Hippocampal formation (tissue), 2 donors: ENCODE measurements around the gene PTEN.
"Not testable (repeated sequence)": the region's sequence is repeated elsewhere in the genome, so short reads cannot be mapped to it uniquely, and the experiment has no call there.

Experiments
- DNase-seq, 2 donors: peaks; one replicate each; lab custom pipeline; 2025; lab: John Stamatoyannopoulos, UW

PTEN gene

DNA sequence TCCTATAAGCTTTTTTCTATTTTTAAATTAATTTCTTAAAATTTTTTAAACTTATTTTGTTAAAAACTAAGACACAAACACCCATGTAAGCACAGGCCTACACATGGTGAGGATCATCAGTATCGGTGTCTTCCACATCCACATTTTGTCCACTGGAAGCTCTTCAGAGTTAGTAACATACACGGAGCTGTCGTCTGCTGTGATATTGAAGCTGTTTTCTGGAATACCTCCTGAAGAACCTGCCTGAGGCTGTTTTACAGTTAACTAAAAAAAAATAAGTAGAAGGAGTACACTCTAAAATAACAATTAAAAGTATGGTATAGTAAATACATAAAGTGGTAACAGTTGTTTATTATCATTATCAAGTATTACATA lies 17.8 kb upstream of the PTEN start:
- DNase-seq = no peak

DNA sequence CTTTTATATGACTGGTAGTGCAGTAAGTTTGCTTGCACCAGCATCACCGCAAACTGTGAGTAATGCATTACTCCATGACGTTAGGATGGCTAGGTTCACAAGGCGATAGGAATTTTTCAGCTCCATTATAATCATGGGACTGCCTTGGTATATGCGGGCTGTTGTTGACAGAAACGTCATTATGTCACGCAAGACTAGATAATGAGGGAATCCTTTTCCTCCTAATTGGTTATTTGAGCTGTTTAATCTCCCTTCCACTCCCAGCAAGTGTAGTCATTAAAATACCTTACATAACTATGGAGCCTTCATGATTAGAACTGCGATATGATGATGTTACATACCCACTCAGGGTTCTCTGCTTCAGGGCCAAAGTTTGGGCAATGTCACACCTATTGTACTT lies 17.4 kb upstream of the PTEN start:
- DNase-seq = no peak

- DNase-seq = not testable (repeated sequence)
Measured at GRCh38 chr10:87846711-87847110, 16.7 kb upstream of the PTEN start.

DNA sequence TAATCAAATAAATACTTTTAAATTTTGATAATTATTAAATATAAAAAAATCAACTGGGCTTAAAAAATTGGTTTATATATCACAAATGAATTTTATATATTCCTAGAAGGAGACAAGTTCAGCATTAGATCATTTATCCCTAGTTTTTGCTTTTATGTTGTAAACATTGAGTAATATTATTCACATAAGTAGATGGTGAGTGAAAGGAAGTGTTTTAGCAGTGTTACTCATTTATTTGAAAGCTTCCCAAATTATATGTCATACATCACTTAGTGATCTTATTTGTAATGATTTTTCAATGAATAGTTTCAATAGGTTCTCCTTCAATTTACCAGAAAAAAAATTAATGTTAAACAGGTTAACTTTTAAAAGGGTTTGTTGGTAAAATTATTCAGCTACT lies 15.9 kb upstream of the PTEN start:
- DNase-seq = no peak

DNA sequence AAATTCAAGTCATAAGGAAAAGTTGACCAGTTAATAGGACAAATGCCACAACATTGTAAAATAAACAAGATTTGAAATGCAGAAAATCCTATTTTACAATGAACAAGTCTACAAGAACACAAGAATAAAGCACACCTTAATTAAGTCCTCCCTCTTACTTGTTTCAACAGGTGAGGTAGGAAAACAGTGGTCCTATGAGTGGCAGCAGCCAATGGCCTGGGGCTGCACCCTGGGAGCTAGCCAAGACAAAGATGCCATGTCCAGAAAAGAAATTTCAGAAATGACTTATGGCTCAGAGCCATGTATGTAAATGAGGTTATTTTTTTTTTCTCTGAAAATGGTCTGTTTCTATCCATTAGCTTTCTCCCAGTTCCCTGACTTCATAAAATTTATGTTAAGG lies 14.4 kb upstream of the PTEN start:
- DNase-seq = no peak

DNA sequence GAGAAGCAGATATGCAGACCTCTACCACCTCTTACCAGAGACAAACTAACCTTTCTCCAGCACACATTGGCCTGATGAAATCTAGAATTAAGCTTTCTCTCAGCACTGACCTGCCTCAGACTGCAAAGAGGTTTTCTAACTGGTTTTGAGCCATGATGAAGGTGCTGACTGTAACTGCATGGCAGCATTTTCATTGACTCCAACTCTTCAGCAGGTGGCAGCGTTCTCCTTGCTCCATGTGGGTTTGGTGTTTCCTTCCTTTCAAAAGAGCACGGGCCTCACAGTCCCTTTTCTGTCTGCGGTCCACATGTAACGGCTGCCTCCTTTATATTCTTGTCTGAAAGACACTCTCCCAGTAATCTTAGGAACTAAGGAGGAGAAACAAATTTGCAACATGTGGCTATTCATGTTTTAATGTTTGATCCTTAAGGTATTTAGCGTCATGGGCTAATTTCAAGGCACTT lies 12.7 kb upstream of the PTEN start:
- DNase-seq = peak; percentile 30 to 40

GRCh38 chr10:87852089-87852488 lies 11.3 kb upstream of the PTEN start:
- DNase-seq = no peak

DNA sequence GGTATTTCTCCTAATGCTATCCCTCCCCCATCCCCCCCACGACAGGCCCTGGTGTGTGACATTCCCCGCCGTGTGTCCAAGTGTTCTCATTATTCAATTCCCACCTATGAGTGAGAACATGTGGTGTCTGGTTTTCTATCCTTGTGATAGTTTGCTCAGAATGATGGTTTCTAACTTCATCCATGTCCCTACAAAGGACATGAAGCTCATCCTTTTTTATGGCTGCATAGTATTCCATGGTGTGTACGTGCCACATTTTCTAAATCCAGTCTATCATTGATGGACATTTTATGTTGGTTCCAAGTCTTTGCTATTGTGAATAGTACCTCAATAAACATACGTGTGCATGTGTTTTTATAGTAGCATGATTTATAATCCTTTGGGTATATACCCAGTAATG lies 8.2 kb upstream of the PTEN start:
- not testable (repeated sequence) for DNase-seq

- DNase-seq = not testable (repeated sequence)
Measured at GRCh38 chr10:87855665-87856064, 7.8 kb upstream of the PTEN start.

DNA sequence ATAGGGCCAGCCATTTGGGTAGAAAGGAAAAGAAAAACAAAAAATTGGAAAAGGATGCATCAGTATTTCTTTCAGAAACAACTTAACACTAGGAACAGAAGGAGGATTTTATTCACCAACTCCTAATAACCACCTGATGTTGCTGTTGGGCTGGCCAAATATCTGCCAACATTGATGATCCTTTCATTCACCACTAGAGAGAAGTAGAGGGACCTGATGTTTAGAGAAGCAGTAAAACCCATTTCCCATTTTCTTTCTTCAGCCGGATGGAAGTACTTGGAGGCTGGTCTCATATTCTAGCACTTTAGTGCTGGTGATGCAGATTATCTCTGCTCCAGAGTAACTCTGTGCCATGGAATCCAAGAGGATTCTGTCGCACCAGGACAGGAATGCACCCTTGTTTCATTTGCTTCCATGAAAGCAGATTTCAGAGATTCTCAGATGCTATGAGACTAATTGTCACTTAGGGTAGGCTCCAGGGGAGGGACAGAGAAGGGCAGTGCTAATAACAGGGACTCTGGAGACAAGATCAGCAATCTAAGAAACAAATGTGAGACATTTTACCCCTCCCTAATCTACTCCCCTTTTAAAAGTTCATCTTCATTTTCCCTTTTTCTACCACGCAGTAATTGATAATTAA lies 3.1 kb upstream of the PTEN start:
- peak in 1 of 2 donors; percentile 53 for DNase-seq

- DNase-seq = no peak
Measured at GRCh38 chr10:87860816-87861403, 2.5 kb upstream of the PTEN start.

GRCh38 chr10:87861566-87861952 lies 1.9 kb upstream of the PTEN start:
- DNase-seq = peak in 1 of 2 donors; percentile 60

- DNase-seq = peak; percentile 82 to 92
Measured at GRCh38 chr10:87861953-87862678, 1.3 kb upstream of the PTEN start.

GRCh38 chr10:87862679-87863052 lies 759 bp upstream of the PTEN start:
- DNase-seq = peak in 1 of 2 donors; percentile 61

- peak in 1 of 2 donors; percentile 21 for DNase-seq
Measured at GRCh38 chr10:87863951-87864495, 598 bp downstream of the PTEN start.

- DNase-seq = no peak
Measured at GRCh38 chr10:87864496-87865059, 1.2 kb downstream of the PTEN start.

GRCh38 chr10:87865241-87865881 lies 1.9 kb downstream of the PTEN start:
- DNase-seq = no peak

- DNase-seq = no peak
Measured at GRCh38 chr10:87866412-87866974, 3.1 kb downstream of the PTEN start.

- no peak for DNase-seq
Measured at GRCh38 chr10:87867453-87867852, 4.0 kb downstream of the PTEN start.

- no peak for DNase-seq
Measured at GRCh38 chr10:87868277-87868676, 4.9 kb downstream of the PTEN start.

GRCh38 chr10:87869139-87869538 lies 5.7 kb downstream of the PTEN start:
- DNase-seq = not testable (repeated sequence)
